ENCODE results near the gene SMG5.

DNA sequence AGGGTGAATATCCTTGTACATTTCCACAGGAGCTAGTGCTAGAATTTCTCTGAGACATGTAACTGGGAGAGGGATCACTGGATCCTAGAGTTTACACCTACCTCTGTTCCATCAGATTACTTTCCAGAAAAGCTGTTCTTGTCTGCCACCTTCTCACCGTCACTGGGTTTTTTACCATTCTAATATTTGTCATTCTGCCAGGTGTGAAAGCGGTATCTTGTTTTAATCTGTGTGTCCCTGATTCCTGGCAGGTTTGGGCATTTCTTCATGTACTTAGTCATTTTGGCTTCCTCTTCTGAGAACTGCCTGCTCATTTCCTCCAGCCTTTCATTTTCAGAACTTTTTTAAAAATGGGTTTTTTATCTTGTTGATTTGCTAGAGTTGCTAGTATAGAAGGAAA is 64.8 kb downstream of the SMG5 start:
- TF ChIP-seq, protein P1, sequence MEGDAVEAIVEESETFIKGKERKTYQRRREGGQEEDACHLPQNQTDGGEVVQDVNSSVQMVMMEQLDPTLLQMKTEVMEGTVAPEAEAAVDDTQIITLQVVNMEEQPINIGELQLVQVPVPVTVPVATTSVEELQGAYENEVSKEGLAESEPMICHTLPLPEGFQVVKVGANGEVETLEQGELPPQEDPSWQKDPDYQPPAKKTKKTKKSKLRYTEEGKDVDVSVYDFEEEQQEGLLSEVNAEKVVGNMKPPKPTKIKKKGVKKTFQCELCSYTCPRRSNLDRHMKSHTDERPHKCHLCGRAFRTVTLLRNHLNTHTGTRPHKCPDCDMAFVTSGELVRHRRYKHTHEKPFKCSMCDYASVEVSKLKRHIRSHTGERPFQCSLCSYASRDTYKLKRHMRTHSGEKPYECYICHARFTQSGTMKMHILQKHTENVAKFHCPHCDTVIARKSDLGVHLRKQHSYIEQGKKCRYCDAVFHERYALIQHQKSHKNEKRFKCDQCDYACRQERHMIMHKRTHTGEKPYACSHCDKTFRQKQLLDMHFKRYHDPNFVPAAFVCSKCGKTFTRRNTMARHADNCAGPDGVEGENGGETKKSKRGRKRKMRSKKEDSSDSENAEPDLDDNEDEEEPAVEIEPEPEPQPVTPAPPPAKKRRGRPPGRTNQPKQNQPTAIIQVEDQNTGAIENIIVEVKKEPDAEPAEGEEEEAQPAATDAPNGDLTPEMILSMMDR (IDR thresholded peaks at IDR 0.05), result no peak
- TF ChIP-seq POLR2A (IDR thresholded peaks at IDR 0.05), result no peak

All from lower leg skin (tissue), 3 donors.